Skeletal muscle satellite cell (primary cell): ENCODE measurements around the gene PDCD7.
"Not testable (repeated sequence)": the region's sequence is repeated elsewhere in the genome, so short reads cannot be mapped to it uniquely, and the experiment has no call there.

ENCODE experiments used
- H3K27me3 ChIP-seq: 2 replicates; pipeline ENCODE4 v1.7.0; 2013; ENCODE audit warnings: low read length; ENCODE audit not compliant: control insufficient read depth, insufficient read depth
- H3K36me3 ChIP-seq: 2 replicates; pipeline ENCODE4 v1.7.0; 2013; ENCODE audit warnings: mild to moderate bottlenecking, control low read depth, low read length; ENCODE audit not compliant: insufficient read depth
- H3K4me1 ChIP-seq: 2 replicates; pipeline ENCODE4 v1.7.0; 2013; ENCODE audit warnings: low read length; ENCODE audit not compliant: control insufficient read depth, insufficient read depth
- H3K4me2 ChIP-seq: 2 replicates; pipeline ENCODE4 v1.7.0; 2013; ENCODE audit warnings: mild to moderate bottlenecking, low read length
- H3K4me3 ChIP-seq: 2 replicates; pipeline ENCODE4 v1.7.0; 2013; ENCODE audit warnings: low read length
- H3K9ac ChIP-seq: 2 replicates; pipeline ENCODE4 v1.7.0; 2013; ENCODE audit warnings: mild to moderate bottlenecking, low read depth, low read length, moderate library complexity
- H3K9me3 ChIP-seq: replicated peaks from 2 replicates; pipeline ENCODE4 v1.7.0; 2013; ENCODE audit warnings: mild to moderate bottlenecking, control low read depth, low read length

PDCD7 gene

GRCh38 chr15:65096481-65097385, 36.9 kb downstream of the PDCD7 start:
- Histone ChIP-seq H3K36me3 (peaks cover 42% of the 10 kb centered on the region), H3K4me2 (no peak overlapping the region), H3K4me3 (no peak overlapping the region), H3K9ac (no peak overlapping the region), H3K4me1 (no peaks in the 10 kb centered on the region), H3K27me3 (no peaks in the 10 kb centered on the region), H3K9me3 (no peaks in the 10 kb centered on the region)

DNA sequence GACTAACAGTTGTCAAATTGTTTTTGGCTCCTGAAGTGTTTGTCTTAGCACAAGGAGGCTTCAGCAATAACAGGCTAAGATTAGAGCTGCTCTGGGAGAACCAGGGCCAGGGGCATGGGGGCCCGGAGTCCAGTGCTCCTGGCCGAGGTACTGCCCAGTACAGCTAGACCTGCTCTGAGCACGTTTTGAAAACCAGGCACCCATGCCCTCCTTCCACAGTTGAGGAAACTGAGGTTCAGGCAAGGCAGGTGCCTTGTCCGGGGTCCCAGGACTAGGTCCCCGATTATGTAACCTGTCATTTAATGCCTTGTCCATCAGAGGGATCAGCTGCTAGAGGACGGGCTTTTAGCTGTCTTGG, 37.9 kb downstream of the PDCD7 start:
- Histone ChIP-seq H3K9me3 (no peaks in the 10 kb centered on the region), H3K36me3 (peaks cover 35% of the 10 kb centered on the region), H3K4me3 (no peak overlapping the region), H3K4me2 (no peak overlapping the region), H3K27me3 (no peaks in the 10 kb centered on the region), H3K9ac (no peak overlapping the region), H3K4me1 (no peaks in the 10 kb centered on the region)

DNA sequence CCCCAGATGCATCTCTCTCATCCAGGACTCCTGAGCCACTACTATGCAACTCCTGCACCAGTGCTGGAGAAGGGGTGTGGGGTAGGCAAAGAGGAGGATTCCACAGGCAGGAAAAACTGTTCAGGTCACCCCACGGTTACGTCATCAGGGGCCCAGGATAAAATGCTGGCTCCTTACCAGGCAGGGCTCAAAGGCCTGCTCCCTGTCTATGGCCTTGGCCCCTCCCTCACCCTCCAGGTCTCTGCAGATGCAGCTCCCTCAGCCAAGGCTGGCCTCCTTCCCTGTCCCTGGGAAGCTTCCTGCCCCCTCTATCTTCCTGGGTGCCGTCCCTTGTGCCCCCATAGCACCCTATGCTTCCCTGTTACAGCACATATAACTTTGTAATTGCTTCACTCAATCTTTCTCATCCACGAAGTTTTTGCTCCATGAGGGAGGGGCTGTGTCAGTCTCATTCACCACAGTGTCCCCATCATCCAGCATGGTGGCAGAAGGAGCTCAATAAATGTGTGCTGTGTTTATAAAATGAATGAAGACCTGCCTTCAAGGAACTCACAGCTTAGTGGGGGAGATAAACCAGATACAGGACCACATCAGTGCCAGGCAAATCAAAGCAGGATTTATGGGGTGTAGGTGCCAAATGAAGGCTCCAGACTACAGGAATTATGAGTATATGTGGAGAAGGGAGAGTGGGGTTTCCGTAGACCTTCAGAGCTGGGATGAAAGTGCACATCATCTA, 38.4 kb downstream of the PDCD7 start:
- Histone ChIP-seq H3K4me1 (no peaks in the 10 kb centered on the region), H3K9me3 (no peaks in the 10 kb centered on the region), H3K4me3 (no peak overlapping the region), H3K9ac (no peak overlapping the region), H3K27me3 (no peaks in the 10 kb centered on the region), H3K4me2 (no peak overlapping the region), H3K36me3 (peaks cover 30% of the 10 kb centered on the region)

DNA sequence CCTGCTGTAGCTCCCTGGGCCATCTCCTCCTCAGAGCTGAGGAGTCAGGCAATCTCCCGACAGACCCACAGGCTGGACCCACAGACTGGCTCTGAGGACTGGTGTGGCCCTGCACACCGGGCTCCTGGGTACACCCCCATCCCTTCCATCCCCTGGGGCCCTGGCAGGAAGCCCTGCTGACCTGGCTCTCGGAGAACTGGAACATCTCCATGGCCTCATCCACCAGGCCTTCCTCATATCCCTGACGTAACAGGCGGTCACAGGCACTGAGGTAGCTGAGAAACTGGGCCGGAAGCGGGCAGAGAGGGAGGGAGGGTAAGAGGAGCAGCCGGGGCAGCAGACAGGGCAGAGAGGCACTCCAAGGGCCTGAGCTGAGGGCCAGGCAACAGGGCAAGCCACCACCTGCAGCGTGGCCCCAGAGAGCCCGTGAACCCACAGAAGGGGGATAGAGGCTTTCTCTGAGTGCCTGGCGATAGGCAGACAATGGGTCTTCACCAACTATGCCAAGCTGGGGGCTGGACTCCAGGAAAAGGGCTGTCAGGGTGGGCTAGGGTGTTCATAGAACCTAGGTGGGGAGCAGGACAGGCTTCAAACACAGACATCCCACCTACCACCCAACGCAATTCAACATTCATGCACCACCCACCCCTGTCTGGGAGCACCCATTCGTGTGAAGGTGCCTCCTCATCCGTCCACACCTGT, 39.2 kb downstream of the PDCD7 start:
- Histone ChIP-seq H3K4me1 (no peaks in the 10 kb centered on the region), H3K4me3 (no peak overlapping the region)

DNA sequence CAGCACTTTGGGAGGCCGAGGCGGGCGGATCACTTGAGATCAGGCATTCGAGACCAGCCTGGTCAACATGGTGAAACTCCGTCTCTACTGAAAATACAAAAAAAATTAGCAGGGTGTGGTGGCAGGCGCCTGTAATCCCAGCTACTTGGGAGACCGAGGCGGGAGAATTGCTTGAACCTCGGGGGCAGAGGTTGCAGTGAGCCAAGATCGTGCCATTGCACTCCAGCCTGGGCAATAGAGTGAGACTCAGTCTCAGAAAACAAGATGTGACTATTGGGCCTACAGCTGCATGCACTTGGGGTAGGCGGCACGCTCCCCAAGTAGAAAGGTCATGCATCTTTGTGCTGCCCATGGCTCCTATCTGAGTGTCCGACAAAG, 39.8 kb downstream of the PDCD7 start:
- H3K4me3 ChIP-seq, H3K4me2 ChIP-seq, H3K4me1 ChIP-seq, H3K9me3 ChIP-seq, H3K9ac ChIP-seq, H3K27me3 ChIP-seq: not testable (repeated sequence)
- peaks cover 20% of the 10 kb centered on the region for H3K36me3 ChIP-seq

More for the DNA sequence above, 39.2 kb downstream of the PDCD7 start:
- Histone ChIP-seq H3K9me3 (no peaks in the 10 kb centered on the region), H3K36me3 (peaks cover 27% of the 10 kb centered on the region), H3K4me2 (no peak overlapping the region), H3K9ac (no peak overlapping the region), H3K27me3 (no peaks in the 10 kb centered on the region)

GRCh38 chr15:65092911-65093792, 40.5 kb downstream of the PDCD7 start:
- H3K9ac ChIP-seq, result no peak overlapping the region
- no peaks in the 10 kb centered on the region for H3K27me3 ChIP-seq
- H3K36me3 ChIP-seq, result peaks cover 15% of the 10 kb centered on the region
- no peaks in the 10 kb centered on the region for H3K9me3 ChIP-seq
- H3K4me1 ChIP-seq, result peaks cover 4% of the 10 kb centered on the region
- no peak overlapping the region for H3K4me3 ChIP-seq
- H3K4me2 ChIP-seq, result no peak overlapping the region

GRCh38 chr15:65091946-65092770, 41.5 kb downstream of the PDCD7 start:
- Histone ChIP-seq H3K9me3 (no peaks in the 10 kb centered on the region), H3K36me3 (peaks cover 6% of the 10 kb centered on the region), H3K4me1 (peaks cover 7% of the 10 kb centered on the region), H3K9ac (no peak overlapping the region), H3K4me3 (no peak overlapping the region), H3K4me2 (no peak overlapping the region), H3K27me3 (no peaks in the 10 kb centered on the region)

DNA sequence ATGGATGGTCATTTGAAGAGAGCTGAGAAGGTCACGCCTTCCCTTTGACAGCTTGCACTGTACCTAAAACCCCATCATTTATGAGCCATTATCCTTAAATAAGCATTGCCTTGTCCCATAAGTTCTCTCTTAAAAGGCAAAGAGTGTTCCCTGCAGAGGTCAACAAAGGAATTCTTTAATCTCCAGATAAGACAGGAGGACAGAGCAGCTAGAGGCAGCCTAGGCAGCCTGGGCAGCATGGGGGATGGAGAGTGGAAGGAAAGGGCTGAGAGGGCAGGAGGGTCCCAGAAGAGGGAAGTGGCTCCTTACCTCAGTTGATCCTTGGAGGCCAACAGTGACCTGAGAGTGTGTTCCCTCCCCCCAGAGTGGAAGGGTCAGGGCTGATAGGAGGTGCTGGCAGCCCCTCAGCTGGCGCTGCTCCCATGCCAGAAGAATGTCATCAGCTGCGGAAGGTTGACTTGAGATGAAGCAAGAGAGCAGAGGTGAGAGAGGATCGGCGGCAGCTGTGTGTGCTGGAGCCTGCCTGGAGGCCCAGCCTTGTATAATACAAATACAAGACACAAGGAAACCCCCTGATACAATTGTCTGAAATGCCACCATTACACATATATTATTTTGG, 44.3 kb downstream of the PDCD7 start:
- H3K9ac ChIP-seq, result no peak overlapping the region
- no peaks in the 10 kb centered on the region for H3K9me3 ChIP-seq
- no peak overlapping the region for H3K4me2 ChIP-seq
- peaks cover 10% of the 10 kb centered on the region for H3K27me3 ChIP-seq
- no peak overlapping the region for H3K4me3 ChIP-seq
- H3K4me1 ChIP-seq, result peaks cover 7% of the 10 kb centered on the region
- H3K36me3 ChIP-seq, result peaks cover 3% of the 10 kb centered on the region

DNA sequence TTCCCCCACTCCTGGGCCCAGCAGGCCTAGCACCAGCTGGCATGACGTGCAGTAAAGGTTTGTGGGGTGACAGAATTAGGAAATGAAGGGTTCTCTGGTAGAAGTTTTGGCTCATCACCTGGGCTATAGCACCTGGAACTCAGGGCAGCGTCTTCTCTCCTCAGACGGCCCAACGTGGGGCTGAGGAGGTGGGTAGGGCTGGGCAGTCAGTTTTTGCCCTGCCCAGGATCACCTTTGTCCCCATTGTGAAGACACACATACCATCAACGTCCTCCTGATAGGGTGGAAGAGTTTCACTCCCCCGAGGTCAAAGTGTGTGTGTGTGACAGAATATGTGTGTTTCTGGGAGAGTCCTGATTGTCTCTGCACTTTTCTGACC, 45.0 kb downstream of the PDCD7 start:
- no peaks in the 10 kb centered on the region for H3K9me3 ChIP-seq
- H3K27me3 ChIP-seq, result peaks cover 16% of the 10 kb centered on the region
- no peak overlapping the region for H3K9ac ChIP-seq
- H3K4me2 ChIP-seq, result no peak overlapping the region
- peaks cover 3% of the 10 kb centered on the region for H3K36me3 ChIP-seq
- no peak overlapping the region for H3K4me3 ChIP-seq
- H3K4me1 ChIP-seq, result peaks cover 7% of the 10 kb centered on the region
